Measurements from ENCODE around the gene SPRY4.
A peak's percentile ranks its signal among the peaks of the same experiment; 100 is the strongest.

The SPRY4 gene

GRCh38 chr5:142323480-142324135, 1.2 kb downstream of the SPRY4 start:
- Mint-ChIP-seq H3K4me1 (peaks cover 31% of the 10 kb centered on the region), H3K4me3 (peak overlapping the region; percentile 78), H3K27ac (no peak overlapping the region), H3K27me3 (peaks cover 96% of the 10 kb centered on the region), H3K9me3 (no peaks in the 10 kb centered on the region), H3K36me3 (no peaks in the 10 kb centered on the region)
- ATAC-seq = no peak

- peaks cover 31% of the 10 kb centered on the region for H3K4me1 Mint-ChIP-seq
These were observed 1.9 kb downstream of the SPRY4 start for GRCh38 chr5:142322747-142323479.

GRCh38 chr5:142322403-142322746, 2.4 kb downstream of the SPRY4 start:
- Mint-ChIP-seq H3K36me3 (no peaks in the 10 kb centered on the region), H3K27me3 (peaks cover 98% of the 10 kb centered on the region), H3K4me3 (no peak overlapping the region), H3K9me3 (no peaks in the 10 kb centered on the region), H3K27ac (no peak overlapping the region), H3K4me1 (peaks cover 31% of the 10 kb centered on the region)
- no peak for ATAC-seq

More at GRCh38 chr5:142322747-142323479, 1.9 kb downstream of the SPRY4 start:
- H3K36me3 Mint-ChIP-seq = no peaks in the 10 kb centered on the region
- no peak overlapping the region for H3K4me3 Mint-ChIP-seq
- no peaks in the 10 kb centered on the region for H3K9me3 Mint-ChIP-seq
- H3K27me3 Mint-ChIP-seq = peaks cover 98% of the 10 kb centered on the region
- no peak for ATAC-seq
- H3K27ac Mint-ChIP-seq = no peak overlapping the region

- no peak for ATAC-seq
- Mint-ChIP-seq H3K27ac (no peak overlapping the region), H3K4me3 (no peak overlapping the region), H3K4me1 (peaks cover 27% of the 10 kb centered on the region), H3K9me3 (no peaks in the 10 kb centered on the region), H3K36me3 (no peaks in the 10 kb centered on the region), H3K27me3 (peaks cover 94% of the 10 kb centered on the region)
These were observed 3.8 kb downstream of the SPRY4 start for GRCh38 chr5:142320851-142321560.

GRCh38 chr5:142320430-142320738, 4.4 kb downstream of the SPRY4 start:
- ATAC-seq = no peak
- Mint-ChIP-seq H3K4me1 (peaks cover 21% of the 10 kb centered on the region), H3K9me3 (no peaks in the 10 kb centered on the region), H3K4me3 (no peak overlapping the region), H3K27me3 (peaks cover 91% of the 10 kb centered on the region), H3K27ac (no peak overlapping the region), H3K36me3 (no peaks in the 10 kb centered on the region)

- Mint-ChIP-seq H3K36me3 (no peaks in the 10 kb centered on the region), H3K4me3 (no peak overlapping the region), H3K27me3 (peaks cover 91% of the 10 kb centered on the region), H3K27ac (no peak overlapping the region), H3K4me1 (peaks cover 15% of the 10 kb centered on the region), H3K9me3 (no peaks in the 10 kb centered on the region)
- ATAC-seq = no peak
These were observed 5.0 kb downstream of the SPRY4 start for GRCh38 chr5:142319560-142320429.

- Mint-ChIP-seq H3K27ac (no peak overlapping the region), H3K27me3 (peaks cover 91% of the 10 kb centered on the region), H3K4me3 (no peak overlapping the region), H3K36me3 (no peaks in the 10 kb centered on the region), H3K9me3 (no peaks in the 10 kb centered on the region), H3K4me1 (peaks cover 8% of the 10 kb centered on the region)
- no peak for ATAC-seq
These were observed 5.7 kb downstream of the SPRY4 start for GRCh38 chr5:142319105-142319504.

- H3K27me3 Mint-ChIP-seq = peaks cover 91% of the 10 kb centered on the region
- no peaks in the 10 kb centered on the region for H3K36me3 Mint-ChIP-seq
- ATAC-seq = no peak
- no peaks in the 10 kb centered on the region for H3K9me3 Mint-ChIP-seq
- H3K27ac Mint-ChIP-seq = no peak overlapping the region
- no peak overlapping the region for H3K4me3 Mint-ChIP-seq
- H3K4me1 Mint-ChIP-seq = no peaks in the 10 kb centered on the region
These were observed 7.1 kb downstream of the SPRY4 start for GRCh38 chr5:142317753-142318152.

GRCh38 chr5:142317173-142317572, 7.6 kb downstream of the SPRY4 start:
- Mint-ChIP-seq H3K4me3 (no peak overlapping the region), H3K36me3 (no peaks in the 10 kb centered on the region), H3K27ac (no peak overlapping the region), H3K9me3 (no peaks in the 10 kb centered on the region), H3K4me1 (no peaks in the 10 kb centered on the region), H3K27me3 (peaks cover 91% of the 10 kb centered on the region)
- ATAC-seq = no peak

GRCh38 chr5:142316681-142317080, 8.1 kb downstream of the SPRY4 start:
- Mint-ChIP-seq H3K9me3 (no peaks in the 10 kb centered on the region), H3K4me1 (no peaks in the 10 kb centered on the region), H3K4me3 (no peak overlapping the region), H3K36me3 (no peaks in the 10 kb centered on the region), H3K27ac (no peak overlapping the region), H3K27me3 (peaks cover 88% of the 10 kb centered on the region)
- no peak for ATAC-seq

- H3K4me3 Mint-ChIP-seq = no peak overlapping the region
- no peak for ATAC-seq
These were observed 8.8 kb downstream of the SPRY4 start for GRCh38 chr5:142316051-142316450.

GRCh38 chr5:142315096-142315900, 9.5 kb downstream of the SPRY4 start:
- H3K27ac Mint-ChIP-seq = no peak overlapping the region
- H3K4me3 Mint-ChIP-seq = no peak overlapping the region
- no peaks in the 10 kb centered on the region for H3K4me1 Mint-ChIP-seq
- H3K9me3 Mint-ChIP-seq = no peaks in the 10 kb centered on the region
- peaks cover 85% of the 10 kb centered on the region for H3K27me3 Mint-ChIP-seq
- H3K36me3 Mint-ChIP-seq = no peaks in the 10 kb centered on the region
- ATAC-seq = no peak

More at GRCh38 chr5:142316051-142316450, 8.8 kb downstream of the SPRY4 start:
- Mint-ChIP-seq H3K27ac (no peak overlapping the region), H3K27me3 (peaks cover 85% of the 10 kb centered on the region), H3K9me3 (no peaks in the 10 kb centered on the region), H3K4me1 (no peaks in the 10 kb centered on the region), H3K36me3 (no peaks in the 10 kb centered on the region)

GRCh38 chr5:142314606-142315005, 10.2 kb downstream of the SPRY4 start:
- Mint-ChIP-seq H3K4me3 (no peak overlapping the region), H3K27me3 (peaks cover 85% of the 10 kb centered on the region), H3K36me3 (no peaks in the 10 kb centered on the region), H3K4me1 (no peaks in the 10 kb centered on the region), H3K9me3 (no peaks in the 10 kb centered on the region), H3K27ac (no peak overlapping the region)
- peak; percentile 37 for ATAC-seq

GRCh38 chr5:142314109-142314508, 10.7 kb downstream of the SPRY4 start:
- no peak overlapping the region for H3K27ac Mint-ChIP-seq
- H3K36me3 Mint-ChIP-seq = no peaks in the 10 kb centered on the region
- no peak for ATAC-seq
- H3K27me3 Mint-ChIP-seq = peaks cover 85% of the 10 kb centered on the region
- no peaks in the 10 kb centered on the region for H3K4me1 Mint-ChIP-seq
- H3K9me3 Mint-ChIP-seq = no peaks in the 10 kb centered on the region
- H3K4me3 Mint-ChIP-seq = no peak overlapping the region

All from stimulated activated memory B cell treated with anti-CD40 and anti-IgM and Interleukin-4, amounts not matched to agents 10 μg/mL and 1 μg/mL and 100 μg/mL, for 72 hours (primary cell).